ENCODE results near the gene TOMM20.
"Not testable (repeated sequence)": the region's sequence is repeated elsewhere in the genome, so short reads cannot be mapped to it uniquely, and the experiment has no call there.

GRCh38 chr1:235091319-235092044, 37.2 kb downstream of the TOMM20 start:
- TF ChIP-seq CTCF, POLR2A (IDR thresholded peaks at IDR 0.05): not testable (repeated sequence)

Measured in testis (tissue), 2 donors.